H1 (cell line): ENCODE measurements around the gene HAVCR1.

Experiments
- CTCF ChIP-seq, 3 experiments: IDR thresholded peaks; 1 replicate in 2 of 3; 2 replicates in 1 of 3; pipeline versions ENCODE4 v1.5.1 to v1.6.1; 2011; ENCODE audit warnings: low read length in 3 of 3, mild to moderate bottlenecking in 3 of 3, inconsistent platforms in 2 of 3, low read depth in 1 of 3, moderate library complexity in 1 of 3; ENCODE audit not compliant: insufficient read depth in 1 of 3; ENCODE audit errors: control extremely low read depth in 1 of 3
- EGR1 ChIP-seq: IDR thresholded peaks from 2 replicates; pipeline ENCODE4 v1.6.1; 2011; ENCODE audit warnings: low read depth, low read length, borderline replicate concordance
- EP300 ChIP-seq, 2 experiments: IDR thresholded peaks; 1 replicate in 1 of 2; 2 replicates in 1 of 2; pipeline ENCODE4 v1.6.1; 2011 to 2012; ENCODE audit warnings: low read depth in 2 of 2, low read length in 2 of 2, mild to moderate bottlenecking in 2 of 2, borderline replicate concordance in 1 of 2, inconsistent platforms in 1 of 2, moderate library complexity in 1 of 2
- GABPA ChIP-seq: IDR thresholded peaks from 2 replicates; pipeline ENCODE4 v1.6.1; 2011; ENCODE audit warnings: mild to moderate bottlenecking, low read length, moderate library complexity, borderline replicate concordance; ENCODE audit not compliant: insufficient read depth
- JUN ChIP-seq: IDR thresholded peaks from 2 replicates; pipeline ENCODE4 v1.6.1; 2011; ENCODE audit warnings: low read depth, mild to moderate bottlenecking, improper control_type of control experiment, low read length
- JUND ChIP-seq: IDR thresholded peaks from 2 replicates; pipeline ENCODE4 v1.6.1; 2011; ENCODE audit warnings: mild to moderate bottlenecking, improper control_type of control experiment, low read length
- MAX ChIP-seq: IDR thresholded peaks from 2 replicates; pipeline ENCODE4 v1.6.1; 2012; ENCODE audit warnings: inconsistent platforms
- POLR2A ChIP-seq, 2 experiments: IDR thresholded peaks; 1 replicate in 1 of 2; 2 replicates in 1 of 2; pipeline ENCODE4 v1.6.1; 2011; ENCODE audit warnings: low read depth in 2 of 2, low read length in 2 of 2, mild to moderate bottlenecking in 2 of 2; ENCODE audit errors: control extremely low read depth in 1 of 2
- POLR2AphosphoS5 ChIP-seq: IDR thresholded peaks from 2 replicates; pipeline ENCODE4 v1.6.1; 2011; ENCODE audit warnings: low read depth, low read length
- SP4 ChIP-seq: IDR thresholded peaks from 2 replicates; pipeline ENCODE4 v1.6.1; 2012; ENCODE audit warnings: low read length, inconsistent platforms
- SRF ChIP-seq: IDR thresholded peaks from 2 replicates; pipeline ENCODE4 v1.6.1; 2011; ENCODE audit warnings: mild to moderate bottlenecking, low read depth, low read length, moderate library complexity
- TBP ChIP-seq: IDR thresholded peaks from 2 replicates; pipeline ENCODE4 v1.6.1; 2011; ENCODE audit warnings: low read depth, low read length, improper control_type of control experiment

- no peak for TF ChIP-seq CTCF (IDR thresholded peaks at IDR 0.05; ENCODE audit: control extremely low read depth in 1 of 3, insufficient read depth in 1 of 3, low read depth in 1 of 3, low read length in 3 of 3)
- TF ChIP-seq SRF, result no peak
- TF ChIP-seq POLR2AphosphoS5, result no peak
- TF ChIP-seq TBP, result no peak
- TF ChIP-seq EP300 (IDR thresholded peaks at IDR 0.05; ENCODE audit: borderline replicate concordance in 1 of 2, low read depth in 2 of 2, low read length in 2 of 2), result no peak
- TF ChIP-seq JUN, result no peak
- no peak for TF ChIP-seq JUND
- TF ChIP-seq POLR2A (IDR thresholded peaks at IDR 0.05; ENCODE audit: control extremely low read depth in 1 of 2, low read depth in 2 of 2, low read length in 2 of 2), result no peak
- TF ChIP-seq MAX, result no peak
- no peak for TF ChIP-seq SP4
- TF ChIP-seq EGR1, result no peak
- TF ChIP-seq GABPA, result no peak
These were observed 25.8 kb downstream of the HAVCR1 start for GRCh38 chr5:157033071-157033583.
